K562 (cell line): ENCODE data around the gene NCOA4. TPM values are rescaled to one million over a fixed set of nuclear protein-coding genes. Genes with fewer than 3 reads are reported as not detected.
A peak's percentile ranks its signal among the peaks of the same experiment; 100 is the strongest.

Experiments used
- ATAC-seq: fragments of 200-7000 bp; cut with Tn5 transposase; 3 replicates; pipeline ENCODE4 v1.9.1; 2020; ENCODE audit warnings: moderate library complexity
- BruUV-seq: library from RNA; stranded (reverse); fragments of 400-500 nt; replicated peaks from 2 replicates; lab custom pipeline; 2021; lab: Mats Ljungman, UMichigan
- CTCF ChIA-PET: fragments of 300-600 bp; formaldehyde crosslinking; extraction: SDS; loops from one replicate; lab custom pipeline; 2021; ENCODE audit warnings: low intra/inter-chr PET ratio; lab: Yijun Ruan, JAX
- POLR2A ChIA-PET: fragments of 300-600, 350-650 bp; sonication (Branson Sonifier 250); formaldehyde crosslinking; extraction: SDS; loops from one replicate; lab custom pipeline; 2021; ENCODE audit warnings: antibody characterized with exemption, inconsistent platforms; lab: Yijun Ruan, JAX
- DNase-seq, 4 experiments: peaks; one replicate each; pipeline versions ENCODE4 v3.0.0 to v3.0.0-alpha.2; 2011 to 2018; ENCODE audit warnings: low spot score in 3 of 4, mixed read lengths in 3 of 4; ENCODE audit errors: extremely low read depth in 1 of 4
- FAIRE-seq: peaks from 2 replicates; lab custom pipeline; 2011; peaks lifted over from hg19 to GRCh38; lab: Jason Lieb, UNC
- H2AFZ ChIP-seq: 2 replicates; pipeline ENCODE4 v1.6.0; 2011; ENCODE audit warnings: low read depth, low read length, control low read depth, inconsistent platforms
- H3K27ac ChIP-seq: fragments of 200-600 bp; 3 replicates; pipeline ENCODE4 v1.8.0; 2011; ENCODE audit warnings: low read depth, mild to moderate bottlenecking, control low read depth, inconsistent platforms, low read length, moderate library complexity, mixed read lengths; ENCODE audit errors: extremely low read depth
- H3K27me3 ChIP-seq, 2 experiments: fragments of 300-600 bp in 1 of 2; 2 replicates in 1 of 2; 3 replicates in 1 of 2; pipeline versions ENCODE4 v1.6.0 to v1.8.0; 2011; ENCODE audit warnings: inconsistent platforms in 2 of 2, low read length in 2 of 2, mild to moderate bottlenecking in 1 of 2, mixed read lengths in 1 of 2, moderate library complexity in 1 of 2; ENCODE audit not compliant: control insufficient read depth in 2 of 2, insufficient read depth in 2 of 2
- H3K36me3 ChIP-seq: fragments of 300-600 bp; 3 replicates; pipeline ENCODE4 v1.8.0; 2011; ENCODE audit warnings: mild to moderate bottlenecking, low read length, inconsistent platforms; ENCODE audit not compliant: control insufficient read depth, insufficient read depth
- H3K4me1 ChIP-seq, 2 experiments: fragments of 200-600 bp in 1 of 2; replicated peaks in 1 of 2; 2 replicates in 1 of 2; 3 replicates in 1 of 2; pipeline versions ENCODE4 v1.5.1 to v1.8.0; 2011; ENCODE audit warnings: inconsistent platforms in 2 of 2, low read length in 2 of 2, mild to moderate bottlenecking in 1 of 2, mixed read lengths in 1 of 2, moderate library complexity in 1 of 2; ENCODE audit not compliant: control insufficient read depth in 2 of 2, insufficient read depth in 2 of 2
- H3K4me2 ChIP-seq: 2 replicates; pipeline ENCODE4 v1.6.1; 2011; ENCODE audit warnings: low read length, control low read depth, inconsistent platforms, mixed read lengths; ENCODE audit not compliant: insufficient read depth
- H3K4me3 ChIP-seq: fragments of 200-600 bp; sonication (generic), shearing (Covaris generic); 2 replicates; pipeline ENCODE4 v1.5.1; 2016; ENCODE audit warnings: control low read depth, inconsistent platforms
- H3K79me2 ChIP-seq: fragments of 200-600 bp; 3 replicates; pipeline ENCODE4 v1.8.0; 2011; ENCODE audit warnings: low read length, inconsistent platforms; ENCODE audit not compliant: control insufficient read depth, insufficient read depth
- H3K9ac ChIP-seq, 2 experiments: 2 replicates each; pipeline versions ENCODE4 v1.6.0 to v1.6.1; 2011; ENCODE audit warnings: low read depth in 2 of 2, low read length in 2 of 2, control low read depth in 1 of 2, inconsistent platforms in 1 of 2, mild to moderate bottlenecking in 1 of 2, mixed read lengths in 1 of 2; ENCODE audit not compliant: insufficient read depth in 1 of 2
- H3K9me1 ChIP-seq: one replicate; pipeline ENCODE4 v1.6.0; 2011; ENCODE audit warnings: inconsistent platforms, mild to moderate bottlenecking, low read length, moderate library complexity; ENCODE audit not compliant: control insufficient read depth, insufficient read depth
- H3K9me3 ChIP-seq: replicated peaks from 2 replicates; pipeline ENCODE4 v1.5.1; 2011; ENCODE audit warnings: low read depth, low read length, inconsistent platforms; ENCODE audit not compliant: control insufficient read depth, insufficient read depth
- H4K20me1 ChIP-seq: replicated peaks from 2 replicates; pipeline ENCODE4 v1.6.1; 2011; ENCODE audit warnings: low read length, inconsistent platforms, mixed read lengths; ENCODE audit not compliant: control insufficient read depth, insufficient read depth
- AFF1 ChIP-seq, 2 experiments: fragments of 450-650 bp; IDR thresholded peaks; 2 replicates each; pipeline ENCODE4 v1.6.1; 2018; ENCODE audit warnings: mild to moderate bottlenecking in 2 of 2, low read depth in 1 of 2; ENCODE audit not compliant: partially characterized antibody in 2 of 2
- C11orf30 ChIP-seq: fragments of 450-650 bp; IDR thresholded peaks from 2 replicates; pipeline ENCODE4 v1.6.1; 2016; ENCODE audit warnings: low read depth, mild to moderate bottlenecking
- EZH2 ChIP-seq: IDR thresholded peaks from 2 replicates; pipeline ENCODE4 v1.6.1; 2012; ENCODE audit warnings: low read depth, mild to moderate bottlenecking, inconsistent platforms, low read length, borderline replicate concordance
- FOSL1 ChIP-seq: fragments of 200-800 bp; sonication (Bioruptor generic); conservative IDR thresholded peaks from 2 replicates; pipeline ENCODE4 v1.6.1; 2016; ENCODE audit warnings: missing genetic modification characterization, missing compliant biosample characterization
- HMBOX1 ChIP-seq: sonication (generic); IDR thresholded peaks from 2 replicates; pipeline ENCODE4 v1.6.1; 2016
- JUND ChIP-seq, 2 experiments: IDR thresholded peaks; 2 replicates in 1 of 2; 3 replicates in 1 of 2; pipeline ENCODE4 v1.6.1; 2011; ENCODE audit warnings: borderline replicate concordance in 2 of 2, low read depth in 2 of 2, low read length in 2 of 2, improper control_type of control experiment in 1 of 2, missing biosample characterization in 1 of 2, missing genetic modification characterization in 1 of 2, missing genetic modification reagents in 1 of 2
- MAFG ChIP-seq: fragments of 450-650 bp; conservative IDR thresholded peaks from 2 replicates; pipeline ENCODE4 v1.6.1; 2016; ENCODE audit warnings: missing genetic modification characterization, missing compliant biosample characterization
- NFE2 ChIP-seq: IDR thresholded peaks from 2 replicates; pipeline ENCODE4 v1.6.1; 2014; ENCODE audit warnings: antibody characterized with exemption, low read depth
- PKNOX1 ChIP-seq: fragments of 450-650 bp; IDR thresholded peaks from 2 replicates; pipeline ENCODE4 v1.6.1; 2016
- ZKSCAN1 ChIP-seq: fragments of 150-350 bp; IDR thresholded peaks from 2 replicates; pipeline ENCODE4 v1.6.1; 2016; ENCODE audit warnings: low read depth, low read length
- ZNF316 ChIP-seq: fragments of 450-650 bp; IDR thresholded peaks from 2 replicates; pipeline ENCODE4 v1.6.1; 2016
- ZNF431 ChIP-seq: sonication (generic); formaldehyde crosslinking; IDR thresholded peaks from 2 replicates; pipeline ENCODE4 v1.8.0; 2022; ENCODE audit warnings: mild to moderate bottlenecking, missing genetic modification reagents
- WGBS: fragments of 100-300 bp; shearing (Covaris generic); methylation state at CpG from one replicate; pipeline ENCODE4 v1.1.6; 2016; ENCODE audit warnings: low coverage, mixed read lengths; ENCODE audit not compliant: insufficient coverage; ENCODE audit errors: missing lambda C conversion rate; 5-methylcytosine and 5-hydroxymethylcytosine counted together
- in situ Hi-C: fragments of 300-500 bp; cut with MboI; formaldehyde crosslinking; loops from 4 replicates; pipeline ENCODE4 v1.15.0; 2018; ENCODE audit warnings: inconsistent platforms, mixed read lengths
- intact Hi-C: fragments of 100-400 bp; cut with micrococcal nuclease; formaldehyde crosslinking; loops from 2 replicates; pipeline ENCODE4 v1.14.2; 2022
- polyA plus RNA-seq, 8 experiments: library from polyadenylated mRNA; depleted of rRNA in 4 of 8; stranded (reverse) in 5 of 8; unstranded in 3 of 8; fragments of >200 nt; fragmentation: Nextera tagmentation in 2 of 8; fragmentation: Illumina TruSeq in 1 of 8; extraction: Ambion mirVana in 2 of 8; extraction: Trizol in 1 of 8; gene quantifications; 2 replicates each; pipeline versions ENCODE4 v1.2.1 to v1.2.3, GENCODE V29; 2011 to 2014; ENCODE audit warnings: inconsistent platforms in 1 of 8, missing spikeins in 1 of 8
- total RNA-seq, 7 experiments: library from RNA; depleted of rRNA in 6 of 7; stranded (reverse); fragments of >200 nt in 6 of 7; fragmentation: Illumina TruSeq in 2 of 7; extraction: Trizol in 2 of 7; gene quantifications; 2 replicates each; pipeline versions ENCODE4 v1.2.1 to v1.2.3, GENCODE V29; 2011 to 2021; ENCODE audit warnings: low replicate concordance in 1 of 7

NCOA4 gene
- total and polyA plus RNA-seq, 9 of the 15 experiments (the other 6 are each of a cell fraction or from before 2014, with no cell fraction given): 89.8 to 283 (median 181) TPM

- peaks cover 12 to 27% of the 10 kb centered on the region in 2 experiments; a peak in 4 of 5 replicates for H3K4me1 ChIP-seq
- DNase-seq (peak in 1 of 4 experiments; percentile 55), ATAC-seq (peak; percentile 12; the same call in 2 of the 3 replicates), FAIRE-seq (no peak)
- 72% methylated on average over 3 of the region's 3 CpGs for WGBS
- BruUV-seq: no TSS peak
- no peak overlapping the region for H3K4me2 ChIP-seq
- POLR2A ChIA-PET: interaction anchor here (0.6 to 8.5 kb wide), 6 partner anchors 14 to 808 kb away, joined by 3 to 136 read pairs (median 4); partner anchors contain the start of gene NCOA4
- no peaks in the 10 kb centered on the region for H3K27me3 ChIP-seq
- peaks cover 95% of the 10 kb centered on the region for H3K36me3 ChIP-seq
- peaks cover 44% of the 10 kb centered on the region for H3K79me2 ChIP-seq
- H3K27ac ChIP-seq: peak overlapping the region; percentile 34
- no peaks in the 10 kb centered on the region for H3K9me1 ChIP-seq
- H3K4me3 ChIP-seq: no peak overlapping the region
- intact Hi-C loops: no loop called here
- in situ Hi-C loops: no loop called here
- no peaks in the 10 kb centered on the region for H3K9me3 ChIP-seq
- CTCF ChIA-PET: no interaction called here
- H2AFZ ChIP-seq: no peak overlapping the region
- H4K20me1 ChIP-seq: no peaks in the 10 kb centered on the region
- H3K9ac ChIP-seq: no peak overlapping the region
- TF ChIP-seq C11orf30 (peak; percentile 69), HMBOX1 (peak; percentile 90), FOSL1 (tag) (peak; percentile 56; the same call in 1 of the 2 replicates), MAFG (tag) (peak; percentile 44; the same call in 1 of the 2 replicates), ZNF431 (CRISPR knock-in tag) (no peak), JUND (IDR thresholded peaks at IDR 0.05; ENCODE audit: borderline replicate concordance, low read depth, low read length) (no peak), JUND (tag; IDR thresholded peaks at IDR 0.05; ENCODE audit: borderline replicate concordance, low read depth, low read length) (0 out of 3 replicates have a peak, but pooled peaks have one; percentile 29), AFF1 (IDR thresholded peaks at IDR 0.05; ENCODE audit: low read depth in 1 of 2, partially characterized antibody in 2 of 2) (no peak), ZKSCAN1 (no peak), EZH2 (no peak), ZNF316 (peak; percentile 40; the same call in 1 of the 2 replicates), PKNOX1 (peak; percentile 50), NFE2 (0 out of 2 replicates have a peak, but pooled peaks have one; percentile 27)
Measured at GRCh38 chr10:46006219-46006618, 24.2 kb downstream of the NCOA4 start.
